GM21723 (cell line): ENCODE measurements around the gene GBP3.
"Not testable (repeated sequence)": the region's sequence is repeated elsewhere in the genome, so short reads cannot be mapped to it uniquely, and the experiment has no call there.

Experiments used
- ATAC-seq: cut with Tn5 transposase; IDR thresholded peaks from one replicate; pipeline ENCODE4 v1.9.1; 2021; ENCODE audit warnings: mild to moderate bottlenecking, moderate library complexity; ENCODE audit not compliant: unreplicated experiment

GBP3 gene

DNA sequence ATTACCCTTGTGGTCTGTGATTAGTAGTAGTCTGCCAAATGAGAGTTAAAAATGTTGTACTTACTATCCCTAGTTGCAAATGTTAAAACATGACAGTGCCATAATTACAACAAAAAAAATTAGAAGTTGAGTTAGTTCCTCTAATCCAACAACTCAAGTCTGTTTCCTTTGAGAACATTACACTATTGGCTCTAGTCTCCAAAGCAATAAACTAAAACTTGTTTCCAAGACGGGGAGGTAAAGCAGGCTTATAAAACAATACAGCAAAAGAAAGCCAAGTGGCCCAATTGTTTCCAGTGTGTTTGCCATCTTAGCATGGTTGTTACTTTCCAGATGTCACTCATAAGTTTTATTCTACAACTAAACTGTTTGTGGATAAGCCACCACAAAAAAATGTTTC, 41.8 kb downstream of the GBP3 start:
- no peak for ATAC-seq

DNA sequence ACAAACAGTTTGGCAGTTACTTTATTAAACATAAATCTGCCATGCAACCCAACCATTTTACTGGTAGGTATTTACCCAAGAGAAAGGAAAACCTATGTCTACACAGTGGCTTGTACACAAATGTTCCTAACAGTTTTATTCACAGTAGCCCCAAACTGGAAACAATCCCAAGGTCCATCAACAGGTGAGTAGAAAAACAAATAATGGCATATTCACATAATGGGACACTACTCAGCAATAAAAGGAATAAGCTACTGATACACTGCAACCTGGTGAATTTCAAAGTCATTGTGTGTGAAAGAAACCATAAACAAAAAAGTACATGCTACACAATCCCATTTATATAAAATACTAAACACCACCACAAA, 42.9 kb downstream of the GBP3 start:
- no peak for ATAC-seq

DNA sequence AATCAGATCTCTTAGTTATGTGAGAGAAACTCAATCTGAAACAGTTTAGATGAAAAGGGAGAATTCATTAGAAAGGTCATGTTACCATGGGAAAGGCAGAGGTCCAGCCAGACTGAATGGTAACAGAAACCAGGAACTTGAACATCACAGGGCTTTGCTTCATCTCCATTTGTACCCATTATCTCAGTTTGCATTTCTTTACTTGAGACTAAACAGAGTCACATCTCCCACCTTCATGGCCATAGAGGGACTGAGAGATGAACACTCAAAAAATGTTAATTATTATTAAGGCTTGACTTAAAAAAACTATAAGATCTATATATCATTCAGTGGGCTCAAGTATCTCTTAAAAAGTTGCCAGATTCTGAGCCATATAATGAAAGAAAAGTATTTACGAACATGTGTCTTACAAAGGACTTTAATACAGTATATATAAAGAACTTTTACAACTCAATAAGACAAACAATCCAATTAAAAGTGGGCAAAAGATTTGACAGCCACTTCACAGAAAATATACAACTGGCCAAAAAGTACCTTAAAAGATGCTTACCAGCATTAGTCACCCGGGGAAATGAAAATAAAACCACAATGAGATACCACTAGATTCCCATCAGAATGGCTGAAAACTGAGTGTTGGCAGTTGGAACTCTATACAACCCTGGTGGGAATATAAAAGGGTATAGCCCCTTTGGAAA, 43.5 kb downstream of the GBP3 start:
- no peak for ATAC-seq

DNA sequence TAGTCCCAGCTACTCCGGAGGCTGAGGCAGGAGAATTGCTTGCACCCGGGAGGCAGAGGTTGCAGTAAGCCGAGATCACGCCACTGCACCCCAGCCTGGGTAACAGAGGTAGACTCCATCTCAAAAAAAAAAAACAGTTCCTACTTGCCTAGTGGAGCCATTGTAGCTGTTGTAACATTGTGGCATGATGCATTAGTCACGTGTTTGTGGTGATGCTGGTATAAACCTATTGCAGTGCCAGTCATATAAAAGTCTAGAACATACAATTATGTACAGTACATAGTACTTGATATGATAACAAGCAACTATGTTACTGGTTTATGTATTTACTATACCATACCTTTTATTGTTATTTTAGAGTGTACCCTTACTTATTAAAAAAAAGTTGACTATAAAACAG, 46.4 kb downstream of the GBP3 start:
- ATAC-seq = no peak

DNA sequence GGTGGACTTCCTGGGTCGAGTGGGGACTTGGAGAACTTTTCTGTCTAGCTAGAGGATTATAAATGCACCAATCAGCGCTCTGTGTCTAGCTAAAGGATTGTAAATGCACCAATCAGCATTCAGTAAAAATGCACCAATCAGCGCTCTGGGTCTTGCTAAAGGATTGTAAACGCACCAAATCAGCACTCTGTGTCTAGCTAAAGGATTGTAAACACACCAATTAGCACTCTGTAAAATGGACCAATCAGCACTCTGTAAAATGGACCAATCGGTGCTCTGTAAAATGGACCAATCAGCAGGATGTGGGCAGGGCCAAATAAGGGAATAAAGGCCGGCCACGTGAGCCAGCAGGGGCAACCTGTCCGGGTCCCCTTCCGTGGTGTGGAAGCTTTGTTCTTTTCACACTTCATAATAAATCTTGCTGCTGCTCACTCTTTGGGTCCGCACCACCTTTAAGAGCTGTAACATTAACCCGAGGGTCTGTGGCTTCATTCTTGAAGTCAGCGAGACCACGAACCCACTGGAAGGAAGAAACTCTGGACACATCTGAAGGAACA, 48.0 kb downstream of the GBP3 start:
- not testable (repeated sequence) for ATAC-seq

DNA sequence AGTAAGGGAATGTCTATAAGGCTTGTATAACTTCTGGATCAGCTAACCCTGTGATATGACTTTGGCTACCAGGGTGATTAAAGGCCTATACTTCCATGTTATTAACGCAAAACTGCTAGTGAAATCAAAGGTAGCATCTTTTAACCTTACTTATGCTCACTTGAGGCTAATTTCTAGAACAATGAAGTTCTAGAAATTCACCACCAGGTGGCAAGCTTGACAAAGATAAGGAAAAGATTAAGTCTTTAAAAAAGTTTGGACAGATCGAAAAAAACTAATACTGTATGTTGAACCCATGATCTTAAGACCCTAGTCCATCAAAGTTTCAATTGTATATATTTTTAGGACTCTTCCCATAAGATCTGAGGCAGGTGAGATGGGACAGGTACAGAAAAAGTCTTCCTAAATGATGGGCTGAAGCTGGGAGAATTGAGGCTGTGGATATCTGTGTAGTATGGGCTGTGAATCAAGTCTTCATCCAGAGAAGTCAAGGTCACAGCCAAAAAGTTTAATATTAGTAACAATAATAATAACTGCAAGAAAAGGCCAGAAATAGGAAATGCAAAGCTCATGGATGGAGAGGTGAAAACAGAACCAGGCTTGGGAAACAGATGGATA, 49.0 kb downstream of the GBP3 start:
- ATAC-seq = peak; percentile 63

DNA sequence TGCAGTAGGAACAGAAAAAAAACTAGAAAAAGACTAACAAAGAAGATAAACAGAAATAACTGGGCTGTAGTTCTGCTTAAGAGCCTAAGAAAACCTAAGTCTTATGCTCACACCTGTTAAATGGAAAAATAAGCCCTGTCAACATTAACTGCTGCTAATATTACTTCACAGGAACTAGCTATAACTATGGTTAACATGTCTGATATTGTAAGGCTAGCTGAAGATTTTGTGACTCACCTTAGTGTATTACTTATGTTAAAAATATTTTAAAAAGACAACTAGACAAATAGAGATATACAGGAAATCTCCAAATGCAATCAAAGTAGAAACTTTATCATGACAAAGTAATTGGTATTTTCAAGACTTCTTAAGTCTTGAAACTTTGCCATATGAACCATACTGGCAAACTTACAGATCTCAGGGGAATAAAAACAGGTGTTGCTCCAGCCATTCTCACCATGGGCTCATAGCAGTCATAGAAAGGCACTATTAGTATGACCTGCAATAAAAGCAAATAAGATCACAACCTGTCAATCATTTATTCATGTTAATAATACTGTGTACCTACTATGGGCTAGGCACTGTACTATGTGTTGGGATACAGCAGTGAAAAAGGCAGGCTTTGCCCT, 60.9 kb downstream of the GBP3 start:
- no peak for ATAC-seq

DNA sequence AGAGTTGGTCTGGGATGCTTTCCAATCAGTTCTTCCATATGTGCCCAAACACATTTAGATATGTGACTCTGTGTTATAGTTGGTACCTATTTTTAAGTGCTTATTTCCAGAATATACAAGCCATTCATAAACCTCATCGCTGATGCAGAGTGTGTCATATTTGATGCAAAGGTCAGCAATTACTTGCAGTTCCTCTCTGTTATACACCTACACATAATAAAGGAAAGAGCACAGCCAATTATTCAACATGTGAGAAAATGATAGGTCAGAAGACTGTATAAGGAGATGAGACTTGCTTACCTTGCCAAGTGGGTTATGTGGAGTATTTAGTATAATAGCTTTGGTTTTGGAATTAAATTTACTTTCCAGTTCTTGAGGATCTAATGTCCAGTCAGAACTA, 61.6 kb downstream of the GBP3 start:
- ATAC-seq = no peak
